Stimulated activated CD8-positive, alpha-beta memory T cell treated with anti-CD3 and anti-CD28 coated beads, Interleukin-12 subunit alpha, Interleukin-12 subunit beta, amount 100 ng/mL, for 1 hour (primary cell): ENCODE results near the gene SPINK6.

ENCODE experiments used
- DNase-seq: peaks from one replicate; pipeline ENCODE4 v3.0.0-alpha.2; 2020; ENCODE audit warnings: low read depth

The SPINK6 gene

DNA sequence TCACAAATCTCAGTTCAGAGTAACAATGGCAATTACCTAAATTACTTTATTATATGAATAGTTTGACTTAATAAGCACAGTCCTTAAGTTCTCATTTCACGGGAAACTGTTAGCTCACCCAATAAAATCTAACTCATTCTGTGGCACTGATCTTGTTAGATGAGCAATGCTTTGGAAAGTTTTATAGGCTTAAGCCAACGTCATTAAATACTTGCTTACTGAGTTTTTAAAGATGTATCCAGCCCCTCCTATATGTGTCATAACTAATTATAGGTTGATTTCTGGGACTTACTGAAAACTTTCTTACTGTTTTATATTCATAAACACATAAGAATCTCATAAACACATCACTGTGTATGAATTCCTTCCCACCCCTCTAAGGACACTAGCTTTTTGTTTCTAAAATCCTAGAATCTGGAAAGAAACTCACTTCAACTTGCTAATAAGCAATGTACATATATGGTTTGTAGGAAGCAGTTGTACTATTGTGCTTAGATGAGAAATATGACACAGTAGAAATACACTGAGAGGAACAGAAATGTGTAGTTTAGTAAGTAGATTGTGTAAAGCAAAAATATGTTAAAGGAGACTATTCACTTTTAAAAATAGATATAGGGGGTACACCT lies 21.4 kb downstream of the SPINK6 start:
- no peak for DNase-seq

DNA sequence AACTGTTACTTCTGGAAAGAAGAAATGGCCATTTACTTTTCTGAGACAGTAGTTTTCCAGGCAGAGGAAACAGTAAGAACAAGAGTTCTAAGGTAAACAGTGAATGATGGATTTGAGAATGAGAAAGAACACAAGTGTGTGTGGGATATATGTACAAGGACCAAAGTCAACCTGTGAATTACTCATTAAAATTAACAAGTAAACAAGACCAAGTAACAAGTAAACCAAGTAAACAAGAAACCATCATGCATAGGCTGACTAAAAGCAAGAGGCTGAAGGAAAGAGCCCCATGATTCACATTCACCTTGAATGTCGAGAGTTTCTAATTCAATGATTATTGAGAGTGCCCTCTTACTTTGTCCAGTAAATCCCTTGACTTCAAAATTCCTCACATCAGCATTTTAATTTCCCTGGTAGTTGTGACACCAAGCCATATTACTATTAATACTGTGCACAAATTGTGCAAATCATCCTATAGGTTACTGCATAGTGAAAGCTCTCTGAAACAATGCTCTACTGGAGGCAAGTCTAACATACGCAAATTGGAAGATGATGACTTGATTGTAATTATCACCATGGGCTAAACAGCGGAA lies 25.6 kb downstream of the SPINK6 start:
- no peak for DNase-seq

GRCh38 chr5:148229840-148230239 lies 27.0 kb downstream of the SPINK6 start:
- no peak for DNase-seq

- DNase-seq: no peak
Observed at GRCh38 chr5:148230240-148230639, 27.4 kb downstream of the SPINK6 start.

- DNase-seq: no peak
Observed at GRCh38 chr5:148237785-148238417, 35.1 kb downstream of the SPINK6 start.

DNA sequence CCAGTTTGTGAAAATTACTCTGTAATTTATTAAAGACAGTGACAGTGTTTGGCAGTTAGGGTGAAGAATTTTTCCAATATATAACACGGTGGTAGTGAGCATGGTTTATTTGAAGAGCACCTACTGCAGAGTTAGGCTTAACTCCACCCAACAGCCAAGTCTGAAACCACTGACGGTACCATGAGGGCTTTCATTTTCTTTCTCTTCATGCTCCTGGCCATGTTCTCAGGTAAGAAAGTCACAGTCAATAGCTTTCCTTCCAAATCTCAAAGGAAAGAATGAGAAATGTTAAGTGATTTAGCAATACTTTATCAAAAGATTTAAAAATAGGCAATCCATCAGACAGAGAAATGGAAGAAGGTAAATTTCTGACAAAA lies 35.6 kb downstream of the SPINK6 start, which contains the start of gene MARCOL:
TSS of gene MARCOL (plus strand) at position 108 of the 377 bp plus-strand sequence. CDS start at position 181, 73 bp downstream.
- no peak for DNase-seq

- no peak for DNase-seq
Observed at GRCh38 chr5:148248894-148249293, 46.1 kb downstream of the SPINK6 start.

DNA sequence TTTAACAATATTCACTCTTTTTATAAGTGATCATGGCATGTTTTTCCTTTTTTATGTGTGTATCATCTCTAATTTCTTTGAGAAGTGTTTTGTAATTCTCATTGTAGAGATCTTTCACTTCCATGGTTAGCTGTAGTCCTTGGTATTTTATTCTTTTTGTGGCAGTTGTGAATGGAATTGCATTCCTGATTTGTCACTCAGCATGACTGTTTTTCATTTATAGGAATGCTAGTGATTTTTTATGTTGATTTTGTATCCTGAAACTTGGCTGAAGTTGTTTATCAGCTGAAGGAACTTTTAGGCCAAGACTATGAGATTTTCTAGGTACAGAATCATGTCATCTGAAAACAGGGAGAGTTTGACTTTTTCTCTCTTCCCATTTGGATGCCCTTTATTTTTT lies 52.6 kb downstream of the SPINK6 start:
- DNase-seq: no peak

DNA sequence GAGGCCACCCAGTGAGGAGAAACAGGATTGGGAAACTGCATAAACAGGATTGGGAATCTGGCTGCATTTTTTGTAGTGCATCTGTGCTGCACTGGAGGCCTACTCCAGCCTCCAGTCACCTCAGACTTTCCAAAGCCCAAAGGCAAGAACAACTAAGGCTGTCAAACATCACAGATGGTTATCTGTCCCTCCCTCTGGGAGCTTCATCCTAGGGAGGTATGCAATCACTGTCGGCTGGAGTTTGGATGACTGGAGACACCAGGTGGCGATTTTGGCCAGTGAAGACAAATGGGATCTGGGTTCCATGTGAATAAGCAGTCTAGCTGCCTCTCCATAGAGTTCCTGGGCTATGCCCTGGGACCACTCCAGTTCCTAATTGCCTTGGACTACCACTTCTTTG lies 56.4 kb downstream of the SPINK6 start:
- no peak for DNase-seq

DNA sequence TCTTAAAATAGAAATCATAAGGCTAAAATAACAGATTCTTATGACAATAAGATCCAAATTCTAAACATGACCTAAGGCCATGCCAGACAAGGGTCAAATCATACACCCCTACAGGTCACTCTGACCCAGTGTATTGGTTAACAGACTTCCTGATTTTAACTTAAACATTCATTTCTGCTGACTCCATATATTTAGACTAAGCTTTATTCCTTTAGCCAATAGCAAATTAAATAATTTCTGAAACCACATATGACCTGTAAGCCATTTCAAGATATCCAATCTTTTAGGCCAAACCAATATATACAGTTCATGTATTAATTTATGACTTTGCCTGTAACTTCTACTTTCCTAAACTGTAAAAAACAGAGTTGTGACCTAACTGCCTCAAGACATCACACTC lies 58.4 kb downstream of the SPINK6 start:
- DNase-seq: no peak
